Subcutaneous adipose tissue (tissue), 4 donors: Measurements from ENCODE around the gene SPATA32. TPM values are rescaled to one million over a fixed set of nuclear protein-coding genes. Genes with fewer than 3 reads are reported as not detected.

Experiments used
- total RNA-seq, 4 donors: library from RNA; depleted of rRNA; stranded (reverse); fragments of >200 nt; gene quantifications; one replicate each; pipeline ENCODE4 v1.1.0, GENCODE V29; 2016
- TF ChIP-seq, protein P1 (sequence below): fragments of 450-650 bp; IDR thresholded peaks from one replicate; pipeline ENCODE4 v1.5.1; 2016; ENCODE audit warnings: low read depth, mild to moderate bottlenecking, control low read depth, antibody characterized with exemption, moderate library complexity

SPATA32 gene
- total RNA-seq, 4 donors from 2014 or later, result not detected

DNA sequence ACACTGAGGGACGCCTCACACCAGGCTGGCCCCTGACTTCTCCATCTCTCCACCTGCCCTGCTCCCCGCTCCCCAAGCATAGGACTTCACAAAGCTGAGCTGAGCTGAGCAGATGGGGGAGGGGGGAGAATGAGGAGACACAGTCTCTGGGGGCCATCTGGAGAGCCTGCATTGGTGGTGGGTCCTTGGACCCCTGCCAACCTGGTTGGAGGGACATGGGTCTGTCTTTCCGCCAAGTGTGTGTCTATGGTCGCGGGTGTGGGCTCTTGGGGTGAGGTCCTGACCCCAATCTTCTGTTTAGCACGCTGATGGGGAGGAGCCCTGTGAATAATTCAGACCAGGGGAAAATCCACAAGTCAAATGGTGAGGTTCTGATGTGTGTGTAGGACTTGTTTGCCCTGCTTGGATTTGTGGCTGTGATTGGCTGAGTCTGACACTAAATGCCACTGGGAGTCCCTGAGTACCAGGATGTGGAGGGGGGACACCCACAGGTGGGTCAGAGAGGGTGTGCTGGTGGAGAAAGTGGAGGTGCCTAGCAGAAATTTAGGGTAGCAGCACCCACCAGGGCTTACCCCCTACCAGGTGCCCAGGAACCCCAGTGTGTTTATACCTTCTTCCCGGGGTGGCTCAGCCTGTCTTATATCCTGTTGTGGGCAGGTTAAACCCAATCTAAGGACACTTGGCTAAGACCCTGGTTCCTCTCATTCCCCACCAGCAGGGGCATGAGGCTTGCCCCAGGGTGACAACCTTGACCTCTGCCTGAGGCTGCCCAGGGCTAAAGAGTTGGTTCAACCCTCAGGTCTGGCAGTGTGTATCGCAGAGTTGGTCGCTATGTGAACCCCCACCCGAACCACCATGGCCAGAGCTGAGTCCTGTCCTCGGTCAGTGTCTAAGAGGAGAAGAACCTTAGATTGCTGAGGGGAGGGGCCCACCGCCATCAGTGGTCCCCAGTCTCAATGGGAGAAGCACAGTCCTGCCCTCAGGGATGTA, 38.1 kb downstream of the SPATA32 start:
- TF ChIP-seq, protein P1, sequence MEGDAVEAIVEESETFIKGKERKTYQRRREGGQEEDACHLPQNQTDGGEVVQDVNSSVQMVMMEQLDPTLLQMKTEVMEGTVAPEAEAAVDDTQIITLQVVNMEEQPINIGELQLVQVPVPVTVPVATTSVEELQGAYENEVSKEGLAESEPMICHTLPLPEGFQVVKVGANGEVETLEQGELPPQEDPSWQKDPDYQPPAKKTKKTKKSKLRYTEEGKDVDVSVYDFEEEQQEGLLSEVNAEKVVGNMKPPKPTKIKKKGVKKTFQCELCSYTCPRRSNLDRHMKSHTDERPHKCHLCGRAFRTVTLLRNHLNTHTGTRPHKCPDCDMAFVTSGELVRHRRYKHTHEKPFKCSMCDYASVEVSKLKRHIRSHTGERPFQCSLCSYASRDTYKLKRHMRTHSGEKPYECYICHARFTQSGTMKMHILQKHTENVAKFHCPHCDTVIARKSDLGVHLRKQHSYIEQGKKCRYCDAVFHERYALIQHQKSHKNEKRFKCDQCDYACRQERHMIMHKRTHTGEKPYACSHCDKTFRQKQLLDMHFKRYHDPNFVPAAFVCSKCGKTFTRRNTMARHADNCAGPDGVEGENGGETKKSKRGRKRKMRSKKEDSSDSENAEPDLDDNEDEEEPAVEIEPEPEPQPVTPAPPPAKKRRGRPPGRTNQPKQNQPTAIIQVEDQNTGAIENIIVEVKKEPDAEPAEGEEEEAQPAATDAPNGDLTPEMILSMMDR, result no peak

DNA sequence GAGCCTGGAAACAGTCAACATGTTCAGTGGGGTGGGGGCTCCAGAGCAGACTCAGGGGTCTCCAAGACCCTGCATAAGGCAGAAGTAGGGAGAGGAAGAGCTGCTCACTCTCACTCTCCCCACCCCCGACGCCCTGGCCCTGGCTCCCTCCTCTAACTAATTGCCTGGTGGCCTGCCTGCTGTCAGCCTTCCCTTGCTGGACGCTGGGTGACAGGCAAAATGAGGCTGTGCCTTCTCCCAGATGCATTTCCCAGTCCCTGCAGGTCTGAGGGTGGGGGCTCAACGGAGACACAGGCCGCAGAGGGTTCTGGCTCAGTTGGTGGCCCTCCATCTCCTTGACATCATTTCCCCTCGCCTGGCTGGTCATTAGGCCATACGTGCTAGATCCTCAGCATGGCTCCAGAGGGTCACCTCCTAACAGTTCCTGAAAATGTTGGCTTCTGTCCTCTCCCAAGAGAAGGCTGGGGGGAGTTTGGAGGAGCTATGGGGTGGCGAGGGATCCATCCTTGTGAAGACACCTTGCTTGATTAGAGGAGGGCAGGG, 38.8 kb downstream of the SPATA32 start:
- TF ChIP-seq, protein P1, result no peak

DNA sequence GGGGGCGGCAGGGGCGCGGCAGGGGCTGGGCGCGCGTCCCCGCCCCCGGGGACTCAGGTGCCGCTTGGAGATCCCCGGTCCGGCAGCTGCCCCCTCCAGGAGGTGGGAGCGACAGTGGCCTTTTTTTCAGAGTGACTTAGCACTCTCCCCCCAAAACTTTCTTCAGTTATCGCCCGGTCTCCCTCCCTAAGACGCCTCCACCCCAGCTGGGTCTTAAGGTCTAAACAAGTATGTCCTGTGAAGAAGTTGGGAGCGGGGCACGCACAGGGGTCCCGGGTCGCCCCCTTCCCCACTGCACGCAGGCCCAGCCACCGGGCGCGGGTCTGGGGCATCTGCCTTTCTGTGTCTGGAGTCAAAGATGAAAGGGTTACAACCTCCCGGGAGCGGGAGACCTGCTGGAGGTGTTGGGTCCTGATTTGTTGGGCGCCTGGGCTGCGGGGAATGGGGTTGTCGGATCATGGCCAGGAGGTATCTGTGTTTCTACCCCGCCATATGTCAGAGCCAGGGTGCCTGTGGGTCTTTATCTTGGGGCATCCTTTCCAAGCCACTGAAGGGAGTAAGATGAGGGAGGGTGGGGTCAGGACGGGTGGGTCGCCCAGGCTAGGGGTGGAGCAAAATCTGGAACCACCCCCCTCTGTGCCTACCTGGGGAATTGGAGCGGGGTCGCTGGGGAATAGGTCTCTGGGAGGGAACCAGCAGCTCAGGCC, 39.5 kb downstream of the SPATA32 start:
- TF ChIP-seq, protein P1, result no peak

DNA sequence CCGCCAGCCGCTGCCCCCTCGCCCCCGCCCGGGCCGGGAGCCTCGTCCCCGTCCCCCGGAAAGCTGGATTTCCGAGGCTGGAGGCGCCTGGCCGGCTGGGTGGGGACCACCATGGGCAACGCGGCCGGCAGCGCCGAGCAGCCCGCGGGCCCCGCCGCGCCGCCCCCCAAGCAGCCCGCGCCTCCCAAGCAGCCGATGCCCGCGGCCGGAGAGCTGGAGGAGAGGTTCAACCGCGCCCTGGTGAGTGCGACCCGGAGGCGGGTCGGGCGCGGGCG, 39.9 kb downstream of the SPATA32 start:
- TF ChIP-seq, protein P1, result no peak

DNA sequence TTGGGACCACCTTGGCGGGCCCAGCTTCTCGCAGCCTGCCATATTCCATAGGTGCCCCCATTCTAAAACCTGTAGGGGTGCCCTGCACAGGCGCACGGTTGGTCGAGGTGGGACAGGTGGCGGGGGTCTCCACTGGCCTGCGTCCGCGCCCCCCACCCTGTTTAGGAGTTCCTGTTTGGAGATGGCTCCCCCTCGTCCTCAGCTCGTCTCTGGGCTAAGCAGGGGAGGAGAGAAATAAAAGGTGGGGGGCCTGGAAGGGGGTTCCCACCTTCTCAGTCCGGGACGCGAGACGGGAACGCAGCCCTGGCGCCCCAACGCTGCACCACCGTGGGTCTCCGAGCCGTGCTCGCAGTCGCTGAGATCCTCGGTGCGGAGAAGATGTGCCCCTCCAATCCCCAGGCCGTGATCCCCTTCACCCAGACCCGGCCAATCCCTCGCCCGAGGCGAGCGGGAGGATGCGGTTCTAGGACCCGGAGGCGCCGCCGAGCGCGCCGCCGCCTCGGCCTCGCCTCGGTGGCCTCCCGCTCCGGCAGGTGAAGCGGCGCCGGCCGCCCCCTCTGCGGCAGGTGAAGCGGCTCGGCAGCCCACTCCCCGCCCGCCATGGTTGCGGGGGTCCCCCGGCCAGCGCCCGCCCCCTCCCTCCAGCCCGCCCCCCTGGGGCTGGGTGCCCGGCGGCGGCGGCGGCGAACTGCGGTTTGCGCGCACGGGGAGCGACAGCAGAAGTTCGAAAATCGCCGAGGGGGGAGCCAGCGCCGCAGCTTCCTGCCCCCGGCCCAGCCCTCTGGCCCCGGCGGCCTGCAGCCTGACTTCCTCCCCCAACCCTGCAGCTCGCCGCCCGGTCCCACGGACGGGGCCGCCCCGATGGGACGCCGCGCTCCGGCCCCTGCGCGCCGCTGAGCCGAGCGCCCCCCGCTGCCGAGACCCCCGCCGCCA, 40.5 kb downstream of the SPATA32 start, which contains the start of gene FMNL1:
Gene FMNL1, plus strand, starts transcription at position 805 of the 933 bp plus-strand sequence. CDS start 240 bp downstream, outside the sequence.
- TF ChIP-seq, protein P1, result no peak

DNA sequence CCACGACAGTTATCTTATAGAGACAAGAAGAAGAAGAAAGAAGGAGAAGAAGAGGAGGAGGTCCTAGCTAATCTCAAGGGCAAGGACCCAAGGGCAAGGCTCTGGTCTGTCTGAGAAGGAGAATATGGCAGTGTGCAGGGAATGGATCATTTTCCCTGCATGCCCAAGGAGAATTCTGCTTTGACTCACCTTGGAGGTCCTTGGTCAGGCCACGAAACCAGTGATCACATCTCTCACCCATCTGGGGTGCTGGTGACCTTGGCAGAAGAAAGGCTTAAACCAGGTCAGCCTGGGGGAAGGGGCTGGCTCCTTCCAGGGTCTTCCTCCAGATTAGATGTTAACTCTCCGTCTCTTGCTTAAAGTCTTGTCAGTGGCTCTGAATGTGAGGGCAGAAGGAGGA, 41.8 kb downstream of the SPATA32 start:
- TF ChIP-seq, protein P1, result no peak
